Stimulated activated CD4-positive, alpha-beta T cell treated with anti-CD3 and anti-CD28 coated beads, Interleukin-2, amount 100 ng/mL, for 4 hours (primary cell): Measurements from ENCODE around the gene LRFN5.

Source experiments
- DNase-seq: peaks from one replicate; pipeline ENCODE4 v3.0.0-alpha.2; 2020; ENCODE audit warnings: low read depth

Gene LRFN5

DNA sequence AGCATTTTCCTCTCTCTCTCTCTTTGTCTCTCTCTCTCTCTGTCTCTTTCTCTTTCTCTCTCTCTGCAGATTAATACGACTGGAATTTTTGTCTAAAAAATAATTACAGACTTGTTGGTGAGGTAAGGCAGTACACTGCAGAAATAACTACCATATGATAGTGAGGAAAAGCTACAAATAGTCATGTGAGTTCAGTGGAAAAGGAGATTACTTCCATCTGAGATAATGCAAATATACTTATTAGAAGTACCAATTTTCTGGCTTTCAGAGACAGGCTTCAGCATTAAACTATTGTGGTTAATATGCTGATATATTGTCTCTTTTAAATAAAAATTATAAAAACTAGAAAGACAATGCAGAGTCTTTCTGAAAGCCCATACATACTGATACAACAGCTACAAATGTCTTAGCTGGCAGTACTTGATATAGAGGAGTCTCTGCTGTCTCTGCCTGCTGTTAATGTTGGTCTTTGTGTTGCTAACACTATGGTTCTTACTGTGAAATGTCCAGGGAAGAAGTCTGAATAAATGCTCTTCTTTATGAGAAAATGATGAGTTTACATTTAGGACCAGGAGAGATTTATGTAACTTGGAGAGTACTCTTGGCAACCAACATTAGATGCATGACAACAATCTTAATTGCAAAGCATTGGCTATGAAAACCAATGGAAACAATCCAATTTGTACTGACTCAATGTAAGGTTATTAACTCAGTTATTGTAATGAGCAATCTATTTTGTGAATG lies 167.0 kb downstream of the LRFN5 start:
- DNase-seq = no peak

DNA sequence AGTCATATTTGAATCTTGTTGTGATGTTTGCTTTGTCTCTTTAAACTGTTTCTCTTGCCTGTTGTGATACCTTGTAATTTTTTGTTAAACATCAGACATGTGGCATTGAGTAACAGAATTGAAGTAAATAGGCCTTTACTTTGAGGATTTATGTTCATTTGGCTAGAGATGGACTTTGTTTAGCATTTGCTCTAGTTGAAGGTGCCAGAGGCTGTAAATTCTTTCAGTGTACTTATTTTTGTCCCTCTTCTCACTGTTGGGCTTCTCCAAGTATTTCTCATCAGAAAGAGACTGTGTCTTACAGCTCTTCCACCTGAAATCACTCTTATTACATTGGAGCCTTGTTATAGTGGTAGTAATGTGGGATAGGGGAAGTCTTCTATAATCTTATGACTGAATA lies 175.8 kb downstream of the LRFN5 start:
- DNase-seq = no peak

DNA sequence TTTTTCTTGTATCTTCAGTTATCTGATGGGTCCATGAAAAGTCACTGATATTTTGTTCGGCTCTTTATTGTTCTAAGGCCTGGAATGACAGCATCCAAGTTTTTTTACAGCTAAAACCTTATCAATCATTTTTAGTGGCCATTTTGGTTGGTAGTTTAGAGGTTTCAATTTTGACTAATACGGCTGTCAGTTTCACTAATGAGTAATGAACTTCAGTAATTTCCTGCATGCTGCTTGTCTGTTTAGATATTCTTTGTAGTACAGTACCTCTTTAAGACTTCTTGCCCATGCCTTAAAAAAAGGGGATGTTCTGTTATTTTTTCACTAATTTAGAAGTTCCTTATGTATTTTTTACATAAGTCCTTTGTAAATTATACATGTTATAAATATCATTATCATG lies 176.7 kb downstream of the LRFN5 start:
- DNase-seq = no peak

DNA sequence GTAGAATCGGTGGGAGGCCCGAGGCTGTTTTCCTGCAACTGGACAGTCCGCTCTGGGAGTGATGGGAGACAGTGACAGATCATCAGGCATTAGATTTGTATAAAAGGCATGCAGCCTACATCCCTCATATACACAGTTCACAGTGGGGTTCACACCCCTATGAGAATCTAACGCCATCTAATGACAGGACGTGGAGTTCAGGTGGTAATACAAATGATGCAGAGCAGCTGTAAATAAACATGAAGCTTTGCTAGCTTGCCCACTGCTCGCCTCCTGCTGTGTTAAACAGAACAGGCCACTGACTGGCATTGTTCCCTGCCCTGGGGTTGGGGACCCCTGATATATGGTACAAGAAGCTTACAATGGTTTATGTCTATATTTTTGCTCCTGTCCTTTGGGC lies 179.0 kb downstream of the LRFN5 start:
- DNase-seq = no peak

DNA sequence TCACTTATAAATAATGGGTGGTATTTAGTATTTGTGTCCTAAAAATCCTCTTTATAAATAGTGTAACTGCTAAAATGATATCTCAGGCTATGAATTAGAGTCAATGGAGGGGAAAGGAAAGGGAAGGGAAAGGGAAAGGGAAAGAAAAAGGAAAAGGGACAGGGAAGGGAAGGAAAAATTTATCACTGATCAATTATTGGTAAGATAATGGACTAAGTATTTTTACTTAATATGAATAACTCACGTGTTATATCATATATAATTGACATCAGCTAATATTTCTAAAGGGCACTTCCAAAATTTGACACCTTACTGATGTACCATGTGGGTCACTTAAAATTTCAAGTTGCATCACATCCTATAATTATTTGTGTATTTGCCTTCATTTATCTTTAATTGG lies 193.1 kb downstream of the LRFN5 start:
- DNase-seq = no peak

DNA sequence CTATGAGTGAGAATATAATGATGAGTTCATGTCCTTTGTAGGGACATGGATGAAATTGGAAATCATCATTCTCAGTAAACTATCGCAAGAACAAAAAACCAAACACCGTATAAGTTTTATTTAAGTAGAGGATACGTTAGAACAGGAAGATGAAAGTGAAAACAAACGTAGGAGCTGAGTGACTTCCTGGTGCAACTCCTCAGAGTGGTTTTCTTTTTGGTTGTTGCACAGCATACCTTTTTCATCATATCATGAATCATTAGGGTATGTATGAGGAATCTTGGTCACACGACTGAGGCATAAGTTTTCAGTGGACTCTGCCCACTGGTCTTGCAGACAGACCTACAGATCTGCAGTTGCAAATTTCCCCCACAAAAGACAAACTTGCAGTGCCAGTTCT lies 199.0 kb downstream of the LRFN5 start:
- DNase-seq = no peak

DNA sequence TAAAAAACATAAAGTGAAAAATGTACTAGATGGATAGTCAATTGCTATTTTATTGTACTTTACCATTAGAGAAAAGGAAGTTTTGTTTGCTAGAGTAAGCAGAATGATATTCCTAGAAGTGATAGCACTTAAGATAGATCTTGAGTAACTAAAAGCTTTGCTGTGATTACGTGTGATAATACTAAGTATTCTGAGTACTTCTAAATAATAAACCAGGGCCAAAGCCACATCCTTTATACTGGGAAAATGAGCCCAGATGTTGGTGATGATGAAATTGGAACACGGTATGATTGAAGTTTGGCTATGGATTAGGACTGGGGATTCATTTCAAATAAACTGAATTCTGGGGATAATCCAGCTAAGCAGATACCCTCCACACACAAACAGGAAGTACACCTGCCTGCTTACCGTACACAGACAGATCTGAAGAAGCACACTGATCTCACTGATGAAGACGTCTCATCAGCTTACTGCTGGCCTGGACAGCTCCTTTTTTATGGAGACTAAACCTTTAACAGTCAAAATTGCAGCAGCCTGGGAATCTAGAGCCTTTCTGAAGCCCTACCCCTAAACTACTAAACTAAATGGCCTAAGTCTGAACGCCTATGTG lies 199.8 kb downstream of the LRFN5 start:
- no peak for DNase-seq

DNA sequence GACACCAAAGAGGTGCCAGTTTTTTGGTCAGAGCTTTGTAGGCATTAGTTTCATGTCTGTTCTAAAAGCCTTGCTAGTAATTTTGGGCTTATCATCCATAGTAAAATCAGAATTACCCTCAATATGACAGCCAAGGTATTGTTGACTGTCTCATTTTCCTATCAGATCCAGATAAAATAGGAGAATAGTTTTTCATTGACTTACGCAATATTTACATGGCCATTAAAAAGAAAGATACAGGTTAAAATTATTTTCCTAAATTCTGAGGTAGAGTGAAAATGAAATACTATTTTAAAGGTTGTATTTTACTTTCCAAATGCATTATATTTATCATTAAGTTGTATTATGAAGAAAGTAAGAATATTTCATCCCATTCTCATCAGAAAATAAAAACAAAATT lies 203.7 kb downstream of the LRFN5 start:
- no peak for DNase-seq

DNA sequence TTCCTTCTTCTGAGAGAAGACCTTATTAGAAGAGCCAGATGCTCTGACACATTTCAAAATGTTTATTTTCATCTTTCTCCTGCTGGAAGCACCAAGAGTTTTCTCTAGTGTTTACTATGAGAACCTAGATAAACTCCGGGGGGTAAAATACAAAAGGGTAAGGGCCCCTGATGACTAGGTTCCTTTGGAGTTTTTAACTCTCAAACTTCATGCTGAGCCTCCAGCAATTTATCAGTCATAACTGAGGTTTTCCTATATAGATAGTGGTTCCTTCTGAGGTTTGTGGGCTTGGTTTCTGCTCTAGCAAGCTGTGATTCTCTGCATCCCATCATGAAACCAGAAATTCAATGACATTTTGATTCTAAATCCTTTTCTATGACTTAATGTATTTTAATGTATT lies 210.9 kb downstream of the LRFN5 start:
- no peak for DNase-seq

DNA sequence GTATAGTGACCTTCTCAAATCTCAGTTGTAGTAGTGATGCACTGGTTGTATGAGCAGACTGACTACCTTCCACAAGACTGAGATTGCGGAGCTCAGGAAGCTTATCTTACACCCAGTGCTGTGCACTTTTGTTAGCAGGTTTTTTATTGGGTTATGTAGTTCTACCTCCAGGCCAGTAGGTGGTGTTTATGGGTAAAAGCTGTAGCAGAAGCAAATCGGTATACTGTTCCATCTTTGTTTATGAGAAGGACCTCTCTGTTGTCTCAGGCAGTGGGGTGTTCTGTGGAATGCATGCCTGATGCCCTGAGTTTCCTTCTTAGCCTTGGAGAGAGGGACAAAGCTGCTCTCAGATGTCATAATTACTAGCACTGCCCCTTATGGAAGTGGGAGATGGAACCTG lies 217.8 kb downstream of the LRFN5 start:
- DNase-seq = no peak

DNA sequence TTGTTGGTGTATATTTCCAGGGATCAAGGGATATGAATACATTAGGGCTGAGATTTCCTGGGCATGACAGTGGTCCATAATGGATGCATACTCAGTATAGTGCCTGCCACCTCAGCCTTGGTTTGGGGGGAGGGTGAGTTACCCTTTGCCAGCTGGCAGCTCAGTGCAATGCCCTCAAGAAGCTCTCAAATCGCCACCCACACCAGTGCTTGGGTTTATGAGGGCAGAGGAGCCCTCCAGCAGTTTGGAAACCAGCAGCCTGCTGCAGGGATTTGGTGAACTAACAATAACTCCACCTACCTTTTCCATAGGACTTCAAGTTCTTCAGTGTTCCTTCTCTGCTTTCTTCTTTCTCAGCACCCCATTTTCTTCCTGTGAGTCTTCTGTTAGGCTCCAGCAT lies 218.9 kb downstream of the LRFN5 start:
- no peak for DNase-seq

DNA sequence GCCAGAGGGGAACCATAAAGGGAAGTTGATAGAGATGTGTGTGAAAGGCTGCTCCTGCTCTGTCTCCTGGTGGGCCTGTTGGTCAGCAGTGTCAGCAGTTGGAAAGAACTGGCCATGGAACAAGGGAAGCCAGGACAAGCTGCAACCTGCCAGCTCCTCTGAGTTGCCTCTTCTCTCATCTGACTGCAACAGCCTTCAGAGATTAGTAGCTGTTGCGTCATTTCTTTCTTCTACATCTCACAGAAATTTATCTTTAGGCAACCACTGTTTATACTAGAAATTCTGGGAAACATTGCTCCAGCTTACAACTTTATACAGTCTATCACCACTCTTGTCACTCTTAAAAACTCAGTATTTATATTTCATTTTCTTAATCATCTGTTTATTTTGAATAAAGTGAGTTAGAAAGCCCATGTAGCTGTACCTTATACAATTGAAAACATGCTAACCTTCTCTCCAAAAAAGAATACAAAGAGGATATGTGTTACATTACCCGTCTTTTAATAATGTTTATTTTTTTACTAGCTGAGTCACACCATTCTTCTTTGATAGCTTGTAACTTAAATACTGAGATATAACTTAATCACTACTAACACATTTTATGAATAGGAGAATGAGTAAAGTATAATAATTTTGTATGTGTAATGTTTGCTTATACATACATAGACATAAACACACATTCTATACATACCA lies 224.2 kb downstream of the LRFN5 start:
- no peak for DNase-seq

DNA sequence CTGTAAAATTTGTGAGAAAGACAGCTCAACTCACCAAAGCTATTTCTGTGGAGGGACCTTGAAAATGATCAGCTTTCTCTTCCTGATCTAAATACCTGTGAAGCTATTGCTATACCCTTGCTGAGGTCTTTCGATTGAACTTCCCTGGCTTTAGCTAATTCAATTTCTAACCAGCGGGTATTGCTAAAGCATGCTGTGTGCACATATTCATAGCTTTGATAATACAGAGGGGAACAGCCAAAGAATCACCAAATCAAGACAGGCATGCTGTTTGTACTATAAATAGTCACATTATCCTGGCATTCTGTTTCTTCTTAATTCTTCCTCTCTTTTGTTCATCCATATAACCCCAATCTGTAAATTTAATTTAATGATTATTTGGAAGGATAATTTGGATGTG lies 233.0 kb downstream of the LRFN5 start:
- DNase-seq = no peak

DNA sequence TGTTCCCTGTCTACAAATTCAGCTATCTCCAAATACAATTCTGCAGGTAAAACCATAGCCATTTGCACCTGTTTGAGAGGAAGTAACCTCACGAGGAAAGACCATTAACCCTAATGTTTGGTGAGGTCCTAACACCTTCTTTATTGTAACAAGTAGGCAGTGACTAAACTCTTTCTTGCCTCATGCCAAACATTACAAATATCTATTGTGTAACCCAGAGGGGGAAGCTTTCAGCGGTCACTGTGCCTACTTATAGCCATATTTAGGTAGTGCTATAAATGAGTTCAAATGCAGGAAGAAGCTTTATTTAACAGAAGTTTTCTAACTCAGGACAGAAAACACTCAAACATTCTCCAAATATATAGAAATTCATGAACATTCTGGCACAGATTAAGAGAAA lies 252.7 kb downstream of the LRFN5 start:
- no peak for DNase-seq

DNA sequence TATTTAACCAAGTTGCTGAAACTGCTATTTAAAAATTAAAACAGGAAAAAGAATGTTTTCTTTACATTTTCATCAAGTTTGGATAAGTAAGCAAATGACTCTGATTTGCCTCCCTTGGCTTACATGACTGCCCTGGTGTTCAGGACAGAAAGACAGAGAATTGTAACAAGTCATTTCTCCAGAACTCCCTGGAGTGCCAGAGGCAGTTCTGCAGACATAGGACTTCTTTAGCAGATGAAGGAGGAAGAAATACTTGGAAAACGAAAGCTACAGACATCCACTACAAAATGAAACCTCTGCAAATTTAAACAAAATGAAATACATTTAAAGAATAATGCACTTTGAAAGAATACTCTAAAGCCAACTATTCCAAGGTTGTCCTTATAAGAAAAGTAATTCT lies 253.9 kb downstream of the LRFN5 start:
- no peak for DNase-seq

DNA sequence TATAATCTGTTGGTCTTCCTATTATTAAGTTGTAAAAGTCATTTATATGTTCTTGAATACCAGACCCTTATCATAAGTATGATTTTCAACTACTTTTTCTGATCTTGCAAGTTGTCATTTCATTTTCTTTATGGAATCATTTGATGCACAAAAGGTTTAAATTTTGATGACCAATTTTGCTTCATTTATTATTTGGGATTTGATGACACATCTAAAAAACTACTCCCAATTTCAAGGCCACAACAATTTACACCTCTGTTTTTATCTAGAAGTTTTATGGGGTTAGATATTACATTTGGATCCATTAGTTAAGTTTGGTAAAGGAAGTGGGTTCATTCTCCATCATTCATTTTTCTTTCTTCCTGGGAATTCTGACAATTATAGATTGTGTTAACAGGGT lies 259.2 kb downstream of the LRFN5 start:
- no peak for DNase-seq

DNA sequence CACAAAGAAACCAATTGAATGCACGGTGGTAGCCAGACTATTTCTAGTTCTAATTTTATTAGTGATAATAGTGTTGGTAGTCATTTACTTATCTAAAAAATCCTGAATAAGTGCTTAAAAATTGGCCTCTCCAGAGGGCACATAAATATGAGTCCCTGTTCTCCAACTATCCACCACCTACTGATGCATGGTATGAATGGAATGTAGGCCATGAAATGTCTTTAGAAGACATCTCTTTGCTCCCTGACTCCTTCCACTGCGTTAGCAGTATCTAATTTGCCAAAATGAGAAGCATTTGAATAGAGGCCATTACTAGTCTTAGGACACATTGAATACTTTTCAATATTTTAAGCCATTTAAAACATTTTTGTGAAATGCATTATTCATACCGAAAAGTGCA lies 261.7 kb downstream of the LRFN5 start:
- no peak for DNase-seq

DNA sequence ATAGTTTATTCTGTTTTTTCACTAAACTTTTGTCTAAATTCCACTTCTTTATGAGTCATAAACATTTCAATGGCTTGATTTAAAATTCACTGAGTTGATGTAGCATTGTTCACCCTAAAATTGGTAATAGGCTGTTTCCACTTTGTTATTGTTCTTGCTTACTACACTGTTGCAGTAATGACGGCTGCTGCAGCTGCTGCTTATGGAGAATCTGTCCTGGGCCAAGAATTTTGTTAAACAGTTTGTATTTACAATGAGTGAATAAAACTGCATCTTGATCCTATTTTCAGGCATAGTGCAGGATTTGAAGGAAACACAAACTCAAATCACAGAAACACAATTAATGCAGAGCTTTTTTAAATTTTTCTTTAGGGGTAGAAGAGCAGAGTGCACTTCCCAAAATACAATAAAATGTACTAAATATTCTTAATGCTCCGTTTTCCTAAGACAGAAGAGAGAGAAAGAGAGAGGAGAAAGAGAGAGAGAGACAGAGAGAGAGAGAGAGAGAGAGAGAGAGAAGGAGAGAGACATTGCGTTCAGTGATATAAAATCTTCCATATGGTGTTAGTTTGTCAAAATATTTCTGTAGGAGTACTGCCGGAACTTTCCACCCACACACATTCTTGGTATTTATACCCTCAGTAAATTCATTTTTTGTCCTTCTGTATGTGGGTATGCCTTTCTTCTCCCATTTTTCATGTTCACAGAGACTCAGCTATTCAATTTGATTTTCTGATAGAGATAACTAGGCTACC lies 266.4 kb downstream of the LRFN5 start:
- no peak for DNase-seq

DNA sequence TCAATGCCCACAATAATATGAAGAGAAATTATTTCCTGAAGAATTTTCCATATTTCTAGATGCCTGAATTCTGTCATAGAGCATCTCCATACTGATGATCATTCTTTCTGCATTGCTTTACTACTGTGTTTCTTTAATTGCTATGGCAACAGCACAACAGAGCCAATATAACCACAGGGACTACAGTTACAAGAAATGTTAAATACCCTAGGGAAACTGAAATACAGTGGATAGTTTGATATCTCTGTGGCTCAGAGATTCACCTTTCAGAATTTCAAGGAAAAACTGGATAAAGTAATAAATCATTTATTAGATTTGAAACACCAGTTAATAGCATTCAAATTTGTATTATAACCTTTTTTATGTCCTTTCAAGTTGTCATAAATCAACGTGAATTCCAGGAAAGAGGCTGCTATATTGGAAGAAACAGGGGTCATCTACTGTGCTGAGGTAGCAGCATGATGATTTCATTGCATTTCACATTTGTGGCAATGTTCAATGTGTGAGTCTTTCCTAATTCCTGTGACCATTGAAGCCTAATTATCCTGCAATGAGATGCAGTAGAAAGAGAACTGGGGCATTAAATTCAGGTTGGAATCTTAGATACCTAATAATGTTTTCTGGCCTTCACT lies 267.1 kb downstream of the LRFN5 start:
- DNase-seq = no peak

DNA sequence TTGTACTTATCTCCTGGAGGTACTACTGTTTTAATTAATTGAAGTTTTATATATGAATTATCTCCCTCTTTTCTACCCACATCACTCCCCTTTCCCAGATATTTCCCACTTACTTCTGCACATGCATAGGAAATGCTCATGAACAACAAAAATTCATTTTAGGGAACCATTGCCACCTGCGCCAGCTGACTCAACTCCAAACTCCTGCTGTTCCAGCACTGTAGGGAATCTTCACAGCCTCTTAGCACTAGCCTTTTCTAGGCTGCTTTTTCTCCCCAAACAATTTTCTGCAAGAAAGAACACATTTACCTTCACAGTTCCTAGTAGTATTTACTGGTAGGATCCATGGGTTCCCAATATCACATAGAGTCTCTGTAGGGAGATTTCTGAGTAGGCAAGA lies 268.4 kb downstream of the LRFN5 start:
- no peak for DNase-seq

DNA sequence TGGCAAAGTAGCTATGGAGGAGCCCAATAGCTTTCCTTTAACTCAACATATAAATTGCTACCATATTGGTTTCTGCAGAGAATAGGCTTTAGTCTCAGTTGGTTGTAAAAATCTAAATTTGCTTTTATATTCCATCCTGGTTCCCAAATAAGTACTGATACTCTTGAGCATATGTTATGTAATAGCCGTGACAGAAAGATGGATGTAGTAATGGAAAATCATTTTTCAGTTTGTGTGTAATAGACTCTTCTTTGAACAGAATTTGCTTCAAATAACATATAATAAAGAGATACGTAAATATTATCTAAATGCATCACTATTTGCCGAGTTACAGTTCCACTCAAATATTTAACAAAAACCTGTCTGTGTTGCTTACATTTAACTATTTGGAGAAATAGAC lies 271.6 kb downstream of the LRFN5 start:
- no peak for DNase-seq

DNA sequence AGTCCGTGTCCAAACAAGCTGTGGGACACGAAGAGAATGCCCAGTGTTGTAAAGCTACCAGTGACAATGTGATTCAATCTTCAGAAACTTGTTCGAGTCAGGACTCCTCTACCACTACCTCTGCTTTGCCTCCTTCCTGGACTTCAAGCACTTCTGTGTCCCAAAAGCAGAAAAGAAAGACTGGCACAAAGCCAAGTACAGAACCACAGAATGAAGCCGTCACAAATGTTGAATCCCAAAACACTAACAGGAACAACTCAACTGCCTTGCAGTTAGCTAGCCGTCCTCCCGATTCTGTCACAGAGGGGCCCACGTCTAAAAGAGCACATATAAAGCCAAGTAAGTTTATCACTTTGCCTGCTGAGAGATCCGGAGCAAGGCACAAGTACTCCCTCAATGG lies 284.9 kb downstream of the LRFN5 start:
- no peak for DNase-seq
